Fibroblast of skin of left biceps (primary cell): ENCODE data around the gene SHISA4.
"Not testable (repeated sequence)": the region's sequence is repeated elsewhere in the genome, so short reads cannot be mapped to it uniquely, and the experiment has no call there.

Experiments used
- DNase-seq, 2 experiments: peaks; one replicate each; pipeline ENCODE4 v3.0.0-alpha.2; 2013; ENCODE audit warnings: low read depth in 2 of 2

Gene SHISA4

DNA sequence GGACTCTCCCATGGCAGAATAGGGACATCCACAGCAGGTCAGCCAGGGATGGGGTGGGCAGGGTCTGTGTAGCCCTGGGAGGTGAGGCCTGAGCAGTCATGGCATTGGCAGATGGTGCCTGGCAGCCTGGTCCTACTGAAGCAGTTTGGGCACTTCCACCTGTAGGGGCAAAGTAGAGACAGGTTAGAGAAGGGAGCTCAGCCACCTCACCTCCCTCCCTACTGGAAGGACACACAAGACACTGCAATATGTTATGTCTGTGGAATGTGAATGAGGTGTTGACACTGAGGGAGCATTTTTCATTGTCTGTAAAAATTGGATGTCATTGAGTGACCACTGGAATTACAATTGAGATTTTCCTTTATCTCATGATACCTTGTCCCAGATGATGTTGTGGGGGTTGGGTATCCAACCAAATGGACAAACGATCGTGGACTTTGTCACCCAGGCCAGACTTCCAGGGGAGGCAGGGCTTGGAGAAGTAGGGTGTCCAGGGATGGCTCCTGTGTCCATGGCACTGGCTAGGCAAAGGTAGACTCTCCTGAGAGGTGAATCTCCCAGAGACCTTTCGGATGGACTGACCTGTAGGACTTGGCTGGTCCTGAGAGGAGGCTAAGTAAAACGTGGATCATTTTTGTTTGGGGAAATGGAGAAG, 9.7 kb downstream of the SHISA4 start:
- no peak for DNase-seq

DNA sequence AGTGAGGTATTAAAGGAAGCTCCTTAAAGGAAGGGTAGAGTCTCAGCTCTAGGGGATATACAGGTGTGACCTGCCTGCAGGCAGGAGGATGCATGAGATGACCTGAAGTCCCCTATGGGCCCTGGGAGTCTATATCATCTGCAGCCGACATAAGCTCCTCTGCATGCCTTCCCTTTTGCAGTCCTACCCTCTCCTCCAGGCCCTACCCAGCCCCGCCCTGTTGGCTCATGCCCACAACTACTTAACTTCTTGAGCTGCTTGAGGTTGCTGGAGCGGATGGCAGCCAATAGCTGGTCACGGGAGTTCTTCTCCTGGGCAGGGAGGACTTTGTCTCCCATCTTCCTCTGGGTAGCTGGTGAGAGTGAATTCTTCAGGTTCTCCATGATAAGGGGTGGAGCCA, 10.3 kb downstream of the SHISA4 start:
- DNase-seq = no peak

DNA sequence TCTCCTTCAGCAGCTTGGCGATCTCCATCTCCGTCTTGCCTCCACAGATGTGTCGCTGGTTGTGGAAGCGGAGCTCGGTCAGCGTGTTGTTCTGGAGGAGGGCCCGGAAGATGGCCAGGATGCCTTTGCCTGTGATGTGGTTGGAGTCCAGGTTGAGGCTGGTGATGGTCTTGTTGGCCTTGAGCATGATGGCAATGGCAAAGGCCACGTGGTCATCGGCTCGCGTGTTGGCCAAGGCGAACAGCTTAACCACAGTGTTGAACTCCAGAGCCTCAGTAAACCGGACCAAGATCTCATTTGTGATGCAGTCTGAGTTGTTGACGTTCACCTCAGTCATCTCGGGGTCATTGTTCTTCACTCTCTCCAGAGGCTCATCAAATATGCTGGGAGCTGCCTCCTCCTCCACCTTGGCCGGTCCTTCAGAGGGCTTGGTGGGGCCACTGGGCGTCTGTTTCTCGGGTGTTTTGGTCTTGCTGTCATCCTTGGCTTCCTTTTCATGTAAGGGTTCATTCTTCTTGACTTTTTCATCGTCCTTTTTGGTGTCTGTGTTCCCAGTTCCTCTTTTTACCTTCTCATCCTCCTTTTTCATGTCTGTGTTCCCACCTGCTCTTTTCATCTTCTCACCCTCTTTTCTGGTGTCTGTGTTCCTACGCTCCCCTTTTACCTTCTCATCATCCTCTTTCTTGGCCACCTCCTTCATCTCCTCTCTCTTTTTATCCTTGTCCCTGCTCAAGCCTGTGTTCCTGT, 11.2 kb downstream of the SHISA4 start:
- DNase-seq = no peak

DNA sequence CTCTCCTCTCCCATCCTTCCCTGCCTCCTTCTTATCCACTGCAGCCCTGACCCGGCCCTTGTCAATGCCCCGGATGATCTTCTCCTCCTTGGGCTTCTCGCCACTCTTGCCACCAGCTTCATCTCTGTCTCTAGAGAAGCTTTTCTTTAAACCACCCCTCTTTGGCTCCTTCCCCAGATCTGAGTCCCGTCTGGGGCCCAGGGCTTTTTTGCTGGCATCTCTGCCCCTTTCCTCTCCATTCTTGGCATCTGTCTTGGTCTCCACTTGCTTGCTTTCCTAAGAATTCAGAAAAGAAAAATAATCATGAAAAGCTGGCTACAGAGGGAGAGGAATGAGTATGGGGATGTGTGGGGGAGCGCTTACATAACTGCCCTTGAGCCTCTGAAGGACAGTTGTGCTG, 11.8 kb downstream of the SHISA4 start:
- no peak for DNase-seq

DNA sequence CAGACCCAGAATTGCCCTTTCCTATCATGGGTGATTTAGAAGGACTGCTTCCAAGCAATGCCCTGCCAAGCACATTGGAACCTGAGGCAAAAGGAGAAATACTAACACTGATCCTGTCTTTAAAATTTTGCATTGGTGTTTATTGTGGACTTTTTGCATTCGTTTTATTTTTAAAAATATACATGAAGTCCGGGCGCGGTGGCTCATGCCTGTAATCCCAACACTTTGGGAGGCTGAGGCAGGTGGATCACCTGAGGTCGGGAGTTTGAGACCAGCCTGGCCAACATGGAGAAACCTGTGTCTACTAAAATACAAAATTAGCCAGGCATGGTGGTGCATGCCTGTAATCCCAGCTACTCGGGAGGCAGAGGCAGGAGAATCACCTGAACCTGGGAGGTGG, 12.3 kb downstream of the SHISA4 start:
- not testable (repeated sequence) for DNase-seq

DNA sequence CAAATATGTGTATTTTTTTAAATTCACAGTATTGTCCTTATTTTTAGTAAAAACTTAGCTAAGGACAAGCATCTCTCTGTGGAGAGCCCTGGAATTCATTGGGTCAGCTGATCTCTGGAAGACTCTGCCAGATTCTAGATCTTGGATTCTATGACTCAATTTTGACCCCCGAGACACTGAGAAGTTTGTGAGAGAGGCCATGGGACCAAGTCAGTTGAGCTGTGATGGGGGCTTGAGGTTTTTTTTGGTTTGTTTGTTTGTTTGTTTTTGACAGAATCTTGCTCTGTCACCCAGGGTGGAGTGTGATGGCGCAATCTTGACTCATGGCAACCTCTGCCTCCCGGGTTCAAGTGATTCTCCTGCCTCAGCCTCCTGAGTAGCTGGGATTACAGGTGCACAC, 13.5 kb downstream of the SHISA4 start:
- DNase-seq = no peak

DNA sequence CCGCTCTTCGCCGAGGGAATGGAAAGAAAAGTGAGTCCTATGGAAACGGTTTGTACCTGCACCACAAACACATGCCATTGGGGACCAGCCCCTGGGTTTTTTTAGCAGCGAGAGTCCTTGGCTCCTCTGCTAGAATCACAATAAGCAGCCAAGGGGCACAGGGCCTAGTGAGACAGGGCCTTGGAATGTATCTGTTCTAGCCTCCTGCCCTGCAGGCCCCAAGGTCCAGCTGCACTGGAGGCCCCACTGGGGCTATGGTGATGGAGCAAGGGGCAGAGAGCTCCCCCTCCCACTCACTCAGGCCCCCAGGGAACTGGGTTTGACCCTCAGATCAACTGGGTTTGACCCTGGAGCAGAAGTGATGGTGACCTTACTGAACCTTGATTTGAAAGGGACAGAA, 14.4 kb downstream of the SHISA4 start:
- no peak for DNase-seq

DNA sequence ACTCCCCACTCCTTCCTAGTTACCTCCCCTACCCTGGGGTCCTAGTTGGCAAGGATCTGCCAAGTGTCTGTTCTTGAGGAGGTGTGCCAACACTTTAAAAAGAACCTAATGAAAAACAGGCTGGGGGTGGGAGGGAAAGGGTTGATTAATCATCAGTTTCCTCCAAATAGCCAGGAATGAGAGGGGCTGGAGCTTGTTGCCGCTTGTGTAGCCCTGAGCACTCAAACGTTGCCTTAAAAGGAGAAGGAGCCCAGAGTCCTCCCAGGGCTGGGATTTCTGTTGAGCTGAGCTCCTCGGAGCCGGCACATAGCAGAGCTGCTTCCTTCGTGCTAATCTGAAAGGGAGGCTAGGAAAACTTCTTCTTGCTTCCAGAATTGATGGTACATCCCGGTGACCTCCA, 15.9 kb downstream of the SHISA4 start:
- peak; percentile 97 to 98 for DNase-seq

DNA sequence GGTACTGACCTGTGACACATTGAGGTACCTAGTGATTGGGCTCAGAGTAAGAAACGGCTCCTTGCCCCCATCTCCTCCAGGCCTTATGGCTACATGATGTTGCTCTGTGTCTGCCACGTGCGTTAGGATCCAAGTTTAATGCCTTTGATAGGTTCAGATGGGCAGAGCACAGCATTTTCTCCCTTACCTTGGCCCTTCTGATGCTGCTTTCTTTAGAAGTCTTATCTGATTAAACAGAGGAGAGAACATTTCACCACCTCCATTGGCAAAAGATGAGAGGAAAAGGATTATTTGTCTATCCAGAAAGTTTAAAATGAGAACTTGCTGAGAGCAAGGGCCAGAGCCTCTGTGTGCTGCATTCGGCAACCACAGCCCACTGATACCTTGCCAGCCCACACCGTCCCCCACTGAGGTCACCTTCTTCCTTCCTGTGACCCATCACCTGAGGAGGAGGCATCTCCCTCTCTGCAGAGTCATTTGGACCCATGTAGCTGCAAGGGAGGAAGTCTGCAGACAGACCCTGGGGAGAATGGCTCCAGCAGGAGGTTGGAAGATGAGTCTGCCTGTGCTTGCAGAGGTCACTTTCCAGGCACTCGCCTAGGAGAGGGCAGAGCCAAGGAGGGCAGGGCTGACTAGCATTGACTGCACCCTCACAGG, 16.7 kb downstream of the SHISA4 start:
- DNase-seq = no peak

DNA sequence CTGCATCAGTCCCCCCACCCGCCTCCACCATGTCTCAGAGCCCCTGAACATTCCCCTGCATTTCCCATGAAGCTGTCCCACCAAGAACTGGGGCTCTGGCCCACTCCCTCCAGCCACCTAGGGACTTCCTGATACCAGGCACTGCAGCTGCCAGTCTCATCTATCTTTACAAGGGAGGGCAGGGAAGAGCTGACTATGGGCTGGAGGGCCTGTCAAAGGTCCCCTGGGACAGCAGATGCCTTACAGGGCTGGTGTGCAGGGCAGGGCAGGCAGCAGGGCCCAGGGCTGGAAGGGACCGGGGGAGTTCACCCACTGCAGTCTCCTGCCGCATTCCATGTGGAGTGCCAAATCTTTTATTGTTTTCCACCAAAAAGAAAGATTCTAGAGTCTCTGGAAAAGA, 17.6 kb downstream of the SHISA4 start:
- DNase-seq = no peak

DNA sequence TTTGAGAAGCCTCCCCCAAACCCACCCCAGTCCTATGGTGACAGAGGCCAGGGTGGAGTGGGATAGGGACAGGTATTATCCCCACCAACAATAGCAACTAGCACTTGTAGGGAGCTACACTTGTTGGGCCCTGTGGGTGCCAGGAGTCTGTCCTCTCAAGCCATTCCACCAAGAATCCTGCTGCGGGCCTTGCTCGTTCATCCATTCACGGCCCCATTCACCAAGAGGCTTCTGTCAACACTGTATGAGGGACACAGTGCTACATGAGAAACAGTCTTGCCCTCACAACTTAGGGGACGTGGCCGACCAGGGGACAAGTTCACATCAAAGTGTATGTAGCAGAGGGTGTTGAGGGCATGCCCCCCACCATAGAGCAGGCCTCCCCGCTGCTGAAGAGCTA, 18.9 kb downstream of the SHISA4 start:
- DNase-seq = no peak

DNA sequence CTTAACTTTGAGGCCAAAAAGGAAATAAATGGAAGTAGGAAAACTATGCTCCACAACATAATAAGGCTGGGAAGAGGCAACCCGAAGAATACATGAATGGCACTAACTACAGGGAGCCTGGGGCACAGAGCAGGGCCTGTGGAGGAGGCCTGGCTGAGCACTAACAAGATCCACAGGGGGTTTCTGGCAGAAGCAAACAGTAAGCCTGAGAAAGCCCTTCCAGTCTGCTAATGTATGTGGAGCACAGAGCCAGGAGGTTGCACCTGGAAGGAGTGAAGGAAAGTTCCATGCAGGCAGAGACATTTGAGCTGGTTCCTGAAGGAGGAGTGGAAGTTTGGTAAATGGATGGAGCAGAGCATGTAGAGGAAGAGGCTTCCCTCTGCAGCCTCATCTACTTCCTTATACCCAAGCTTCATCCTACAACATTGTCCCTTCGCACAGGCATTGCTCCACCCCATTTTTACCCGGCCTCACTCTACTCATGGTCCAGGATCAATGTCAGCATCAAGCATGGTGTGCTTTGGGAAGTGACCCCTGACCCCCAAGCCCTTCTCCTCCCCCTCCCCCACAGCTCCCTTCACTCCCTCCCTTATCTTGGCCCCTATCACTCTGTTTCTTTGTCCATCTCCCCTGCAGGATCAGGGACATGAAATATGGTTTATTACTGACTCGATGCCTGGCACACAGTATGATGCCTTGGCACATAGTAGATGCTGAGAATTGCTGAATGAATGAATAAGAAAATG, 23.3 kb downstream of the SHISA4 start:
- no peak for DNase-seq

DNA sequence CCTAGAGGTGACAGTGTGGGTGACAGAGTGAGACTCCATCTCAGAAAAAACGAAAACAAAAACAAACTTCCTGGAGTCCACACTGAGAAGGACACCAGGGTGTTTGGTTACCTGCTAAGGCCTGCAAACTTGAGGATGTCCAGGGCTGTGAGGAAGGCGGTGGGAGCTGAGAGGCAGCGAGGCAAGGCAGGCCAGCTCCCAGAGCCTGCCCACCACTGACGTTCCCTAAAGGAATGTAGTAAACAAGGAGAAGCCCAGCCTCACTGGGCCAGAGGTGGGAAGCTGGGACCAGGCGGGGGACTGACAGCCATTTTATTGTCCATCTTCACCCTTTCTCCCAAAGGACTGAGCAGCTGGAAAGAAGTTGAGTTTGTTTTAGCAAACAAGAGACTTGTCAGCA, 24.1 kb downstream of the SHISA4 start:
- no peak for DNase-seq

DNA sequence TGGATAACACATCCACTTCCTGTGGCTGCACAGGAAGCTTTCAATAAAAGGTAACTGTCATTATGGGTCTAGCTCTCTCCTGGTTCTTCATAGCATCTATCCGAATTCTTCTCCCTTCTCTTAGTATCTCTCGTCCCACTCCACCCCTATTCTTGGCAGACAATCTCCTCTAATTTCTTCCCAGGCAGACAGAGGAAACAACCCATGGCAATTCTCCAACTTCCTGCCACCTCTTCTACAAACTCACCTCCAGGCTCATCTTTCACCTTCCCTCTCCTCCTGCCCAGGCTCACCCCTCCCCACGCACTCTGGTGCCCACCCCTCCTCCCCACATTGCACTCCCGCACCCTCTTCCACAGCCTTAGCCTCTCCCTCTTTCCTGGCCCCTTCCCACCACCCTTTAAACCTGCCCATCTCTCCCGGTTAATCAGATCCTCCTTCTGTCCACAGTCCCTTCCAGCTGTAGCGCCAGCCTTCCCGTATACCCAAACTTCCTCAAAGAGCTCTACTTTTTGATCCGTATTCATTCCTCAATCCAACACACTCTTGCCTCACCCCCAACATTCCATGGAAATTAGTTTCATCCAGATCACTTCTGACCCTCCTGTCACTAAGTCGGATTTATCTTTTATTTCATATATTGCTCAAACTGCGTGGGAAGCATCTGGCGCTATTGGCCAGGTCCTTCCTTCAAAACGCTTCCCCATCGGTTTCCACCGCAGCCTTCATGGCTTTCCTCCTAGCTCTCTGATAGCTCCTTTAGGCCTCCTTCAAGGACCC, 25.9 kb downstream of the SHISA4 start:
- peak in 1 of 2 experiments; percentile 60 for DNase-seq

DNA sequence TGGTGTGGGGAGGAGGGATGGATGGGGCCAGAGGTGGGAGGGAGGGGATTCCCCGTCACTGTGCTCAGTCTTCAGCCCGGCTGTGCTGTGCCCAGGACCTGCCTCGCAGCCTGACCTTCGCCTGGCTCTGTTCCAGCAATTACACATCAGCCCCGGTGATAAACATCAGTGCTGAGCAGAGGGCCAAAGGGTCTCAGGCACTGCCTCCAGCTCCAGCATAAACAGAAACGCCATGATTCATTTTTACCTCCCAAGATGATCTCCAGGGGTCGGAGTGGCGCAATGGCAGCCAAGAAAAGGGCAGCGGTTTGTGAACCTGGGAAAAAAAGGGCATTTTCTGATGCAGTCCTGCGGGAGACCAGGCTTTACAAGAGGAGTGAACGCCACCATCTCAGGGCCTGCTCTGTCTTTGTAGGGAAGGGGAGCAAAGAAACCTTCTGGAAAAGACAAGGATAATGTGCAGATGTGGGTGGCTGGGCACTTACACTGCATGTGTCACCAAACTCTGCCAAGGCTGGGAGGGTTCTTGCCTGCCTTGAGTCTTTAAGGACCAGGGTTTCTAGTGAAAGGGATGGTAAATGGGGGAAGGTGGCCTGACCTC, 28.1 kb downstream of the SHISA4 start:
- no peak for DNase-seq

DNA sequence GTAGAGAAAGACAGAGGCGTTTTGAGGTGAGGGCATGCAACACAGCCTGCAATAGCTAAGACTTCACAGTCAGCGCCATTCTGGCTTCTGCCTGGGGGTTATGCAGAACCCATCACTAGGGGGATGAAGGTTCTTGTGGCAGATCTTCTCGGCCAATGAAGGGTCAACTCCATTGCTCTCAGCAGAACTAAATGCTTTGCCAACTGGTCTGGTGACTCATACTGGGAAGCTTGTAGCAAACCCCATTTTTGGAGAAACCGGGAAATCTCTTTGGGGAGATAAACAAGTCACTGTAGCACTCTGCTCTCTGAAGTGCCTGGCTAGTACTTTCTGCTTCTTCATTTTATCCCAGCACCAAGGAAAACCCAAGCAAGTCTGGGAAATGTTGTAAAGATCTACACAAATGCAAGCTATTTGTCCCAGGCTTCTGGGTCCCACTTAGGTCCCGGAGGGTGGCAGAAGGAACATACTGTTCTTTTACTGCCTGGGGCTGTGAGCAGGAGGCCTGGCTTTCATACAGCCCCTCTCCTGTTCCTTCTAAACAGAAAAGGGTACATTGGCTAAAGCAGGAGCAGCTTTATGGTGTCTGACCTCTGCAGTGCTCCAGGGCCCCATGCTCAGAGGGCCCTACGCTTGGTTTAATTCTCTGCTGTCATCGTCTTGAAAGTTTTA, 28.8 kb downstream of the SHISA4 start:
- DNase-seq = no peak

DNA sequence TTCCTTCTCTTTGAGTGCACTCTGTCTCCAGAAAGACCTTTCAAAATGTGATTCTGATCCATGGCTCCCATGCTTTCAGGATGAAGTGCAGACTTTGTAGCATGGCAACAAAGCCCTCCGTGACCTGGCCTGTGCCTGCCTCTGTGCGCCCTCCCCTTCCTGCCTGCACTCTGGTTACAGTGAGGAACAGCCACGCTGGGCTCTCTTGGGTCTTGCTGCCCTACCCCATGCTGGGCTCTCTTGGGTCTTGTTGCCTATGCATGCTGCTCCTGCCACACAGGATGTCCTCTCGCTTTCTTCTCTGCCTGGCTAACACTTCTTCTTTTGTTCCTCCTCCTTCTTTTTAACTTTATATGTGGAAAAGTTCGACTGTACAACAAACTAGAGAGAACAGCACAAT, 29.6 kb downstream of the SHISA4 start:
- no peak for DNase-seq

DNA sequence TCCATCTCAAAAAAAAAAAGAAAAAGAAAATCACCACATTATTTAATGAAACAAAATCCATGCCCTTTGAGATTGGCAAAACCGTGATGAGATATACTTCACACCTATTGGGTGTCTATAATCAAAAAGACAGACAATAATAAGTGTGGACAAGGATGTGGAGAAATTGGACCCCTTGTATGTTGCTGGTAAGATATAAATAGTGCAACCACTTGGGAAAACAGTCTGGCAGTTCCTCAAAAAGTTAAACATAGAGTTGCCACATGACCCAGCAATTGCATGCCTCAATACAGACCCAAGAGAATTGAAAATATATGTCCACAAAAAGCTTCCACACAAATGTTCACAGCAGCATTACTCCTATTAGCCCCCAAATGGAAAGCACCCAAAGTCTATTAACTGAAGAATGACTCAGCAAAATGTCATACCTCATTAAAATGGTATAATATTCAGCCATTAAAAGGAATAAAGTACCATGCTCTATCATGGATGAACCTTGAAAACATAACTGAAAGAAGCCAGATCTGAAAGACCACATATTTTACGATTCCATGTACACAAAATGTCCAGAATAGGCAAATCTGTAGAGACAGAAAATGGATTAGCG, 33.4 kb downstream of the SHISA4 start:
- no peak for DNase-seq

DNA sequence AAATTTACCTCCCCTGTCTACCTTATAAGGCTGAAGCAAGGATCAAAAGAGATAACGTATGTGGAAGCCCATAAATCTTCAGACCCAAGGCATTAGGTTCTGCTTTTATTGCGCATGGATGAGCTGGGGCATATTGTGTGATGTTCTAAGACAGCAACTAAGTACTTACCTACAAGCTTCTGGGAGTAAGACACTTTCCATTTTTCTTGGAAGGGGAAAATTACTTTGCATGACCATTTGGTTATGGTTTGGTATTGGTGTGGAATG, 36.5 kb downstream of the SHISA4 start:
- no peak for DNase-seq

DNA sequence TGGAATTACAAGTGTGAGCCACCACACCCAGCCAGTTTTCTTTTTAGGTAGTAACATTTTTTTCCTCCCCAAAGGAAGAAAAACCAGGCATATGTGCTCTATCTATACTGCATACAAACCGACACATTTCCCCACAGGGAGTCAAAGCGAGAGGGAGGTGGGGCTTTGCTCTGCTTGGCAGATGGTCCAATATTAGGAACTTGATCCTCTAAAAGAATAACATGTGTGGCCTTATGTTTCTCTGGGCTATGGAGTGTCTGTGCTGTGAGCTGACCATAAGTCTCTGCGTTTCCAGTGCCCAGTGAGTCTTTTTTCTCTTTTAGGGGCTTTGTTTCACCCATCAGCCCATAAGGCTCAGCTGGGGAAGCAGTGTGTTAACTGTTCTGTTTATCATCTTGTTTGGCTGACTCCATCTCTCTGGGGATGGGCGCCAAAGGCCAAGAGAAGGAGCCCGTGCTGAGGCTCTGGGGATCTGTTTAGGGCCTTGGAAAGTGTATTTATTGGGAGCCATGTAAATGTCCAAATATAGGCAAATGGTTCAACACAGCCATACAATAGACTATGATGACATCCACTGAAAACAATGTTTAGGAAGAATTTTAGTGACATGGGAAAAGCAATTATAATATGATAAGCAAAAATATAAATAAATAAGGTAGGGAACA, 37.4 kb downstream of the SHISA4 start:
- DNase-seq = no peak
